Ovary (tissue), 9 donors: ENCODE measurements around the gene TNFRSF14. TPM values are rescaled to one million over a fixed set of nuclear protein-coding genes. Genes with fewer than 3 reads are reported as not detected.

Experiments
- DNase-seq, 5 donors: peaks; one replicate each; pipeline ENCODE4 v3.0.0-alpha.2; 2019 to 2020
- H3K27ac ChIP-seq, 2 donors: fragments of 200-600 bp; one replicate each; pipeline versions ENCODE4 v1.5.1 to v1.8.0; 2019 to 2022
- H3K27me3 ChIP-seq: fragments of 200-600 bp; one replicate; pipeline ENCODE4 v1.8.0; 2022
- H3K36me3 ChIP-seq: fragments of 200-600 bp; sonication (generic); one replicate; pipeline ENCODE4 v1.5.1; 2019
- H3K4me1 ChIP-seq: one replicate; pipeline ENCODE4 v1.8.1; 2013; ENCODE audit warnings: mild to moderate bottlenecking, moderate library complexity; ENCODE audit not compliant: insufficient read depth
- H3K4me3 ChIP-seq: fragments of 200-600 bp; sonication (generic); one replicate; pipeline ENCODE4 v1.5.1; 2017
- H3K9me3 ChIP-seq, 2 donors: fragments of 200-600 bp in 1 of 2; sonication (generic) in 1 of 2; one replicate each; pipeline versions ENCODE4 v1.5.1 to v1.8.1; 2013 to 2019; ENCODE audit warnings: mild to moderate bottlenecking in 1 of 2, moderate library complexity in 1 of 2
- EP300 ChIP-seq: sonication (generic); formaldehyde crosslinking; IDR thresholded peaks from one replicate; pipeline ENCODE4 v1.6.1; 2017; ENCODE audit warnings: antibody characterized with exemption
- POLR2A ChIP-seq: fragments of 450-650 bp; IDR thresholded peaks from one replicate; pipeline ENCODE4 v1.6.1; 2017; ENCODE audit warnings: antibody characterized with exemption, mild to moderate bottlenecking, moderate library complexity
- WGBS, 3 donors: extraction: QIAGEN DNeasy Blood & Tissue Kit in 1 of 3; methylation state at CpG; one replicate each; pipeline versions ENCODE4 v1.1.5 to v1.1.7; 2013 to 2017; 5-methylcytosine and 5-hydroxymethylcytosine counted together
- intact Hi-C, 4 donors: fragments of 100-400 bp; cut with DNase I; formaldehyde crosslinking; loops; one replicate each; pipeline versions ENCODE4 v1.11.0 to v1.15.1; 2022 to 2023
- polyA plus RNA-seq, 2 donors: library from polyadenylated mRNA; stranded (reverse); fragments of 200-250 nt in 1 of 2; fragments of 350-450 nt in 1 of 2; fragmentation: Illumina TruSeq in 1 of 2; extraction: RNeasy Lipid Tissue Mini Kit (QIAGEN cat#74804) in 1 of 2; gene quantifications; one replicate each; pipeline ENCODE4 v1.2.3, GENCODE V29; 2013 to 2014
- total RNA-seq, 7 donors: library from RNA; depleted of rRNA in 2 of 7; stranded (reverse); fragments of >200 nt in 2 of 7; fragmentation: NEBNext Ultra II Directional in 3 of 7; extraction: Animal tissue kit (Norgen Biotek cat#: 25700) in 3 of 7; gene quantifications; one replicate each; pipeline versions ENCODE4 v1.1.0 to v1.2.4, GENCODE V29; 2016 to 2023
- TF ChIP-seq, protein P1 (sequence below), 3 donors: fragments of 450-650 bp in 2 of 3; fragments of 200-600 bp in 1 of 3; IDR thresholded peaks; one replicate each; pipeline versions ENCODE4 v1.5.1 to v1.8.0; 2016 to 2022; ENCODE audit warnings: antibody characterized with exemption in 3 of 3, mild to moderate bottlenecking in 1 of 3
- donor health status: DM: no; HTN: no; CAD: no; lungs with moderate emphysema.
- donor health status: DM: no; HTN: no; CAD: no.
- donor health status: Bipolar disorder and iron deficiency.
- donor health status: DM: yes; HTN: yes; CAD: no.
- donor health status: DM: no; HTN: no; CAD: no.
- donor health status: DM: yes; HTN: yes; CAD: no.

The TNFRSF14 gene
- total and polyA plus RNA-seq, 9 donors: 4.3 to 78.5 (median 57.6) TPM

DNA sequence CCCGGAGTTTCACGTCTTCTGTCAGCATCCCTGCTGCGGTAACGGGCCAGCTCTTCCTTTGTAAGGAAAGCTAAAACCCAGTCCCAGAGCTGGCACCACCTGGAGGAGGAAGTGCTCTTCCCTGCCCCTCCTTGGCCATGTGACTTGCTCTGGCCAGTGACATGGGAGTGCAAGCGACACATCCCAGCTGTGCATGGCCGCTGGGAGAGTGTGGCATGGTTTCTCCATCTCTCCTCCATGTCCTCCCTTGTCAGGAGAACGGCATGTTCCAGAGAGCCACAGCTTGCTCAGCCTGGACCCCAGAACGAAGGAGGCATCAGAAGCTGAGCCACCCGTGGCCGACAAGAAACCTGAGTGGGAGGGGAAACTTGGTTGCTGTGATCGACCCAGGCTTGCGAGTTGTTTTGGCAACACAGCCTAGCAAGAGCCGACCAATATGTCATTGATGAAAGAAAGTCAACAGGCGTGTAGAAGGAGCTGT lies 27.7 kb downstream of the TNFRSF14 start:
- H3K27me3 ChIP-seq: no peaks in the 10 kb centered on the region
- peak overlapping the region in 1 of 2 donors; percentile 97 for H3K27ac ChIP-seq
- H3K4me1 ChIP-seq: peaks cover 11% of the 10 kb centered on the region
- H3K9me3 ChIP-seq: no peaks in the 10 kb centered on the region
- no peak for TF ChIP-seq EP300
- TF ChIP-seq, protein P1, sequence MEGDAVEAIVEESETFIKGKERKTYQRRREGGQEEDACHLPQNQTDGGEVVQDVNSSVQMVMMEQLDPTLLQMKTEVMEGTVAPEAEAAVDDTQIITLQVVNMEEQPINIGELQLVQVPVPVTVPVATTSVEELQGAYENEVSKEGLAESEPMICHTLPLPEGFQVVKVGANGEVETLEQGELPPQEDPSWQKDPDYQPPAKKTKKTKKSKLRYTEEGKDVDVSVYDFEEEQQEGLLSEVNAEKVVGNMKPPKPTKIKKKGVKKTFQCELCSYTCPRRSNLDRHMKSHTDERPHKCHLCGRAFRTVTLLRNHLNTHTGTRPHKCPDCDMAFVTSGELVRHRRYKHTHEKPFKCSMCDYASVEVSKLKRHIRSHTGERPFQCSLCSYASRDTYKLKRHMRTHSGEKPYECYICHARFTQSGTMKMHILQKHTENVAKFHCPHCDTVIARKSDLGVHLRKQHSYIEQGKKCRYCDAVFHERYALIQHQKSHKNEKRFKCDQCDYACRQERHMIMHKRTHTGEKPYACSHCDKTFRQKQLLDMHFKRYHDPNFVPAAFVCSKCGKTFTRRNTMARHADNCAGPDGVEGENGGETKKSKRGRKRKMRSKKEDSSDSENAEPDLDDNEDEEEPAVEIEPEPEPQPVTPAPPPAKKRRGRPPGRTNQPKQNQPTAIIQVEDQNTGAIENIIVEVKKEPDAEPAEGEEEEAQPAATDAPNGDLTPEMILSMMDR (IDR thresholded peaks at IDR 0.05): no peak
- TF ChIP-seq POLR2A: no peak
- no peak for DNase-seq
- H3K4me3 ChIP-seq: no peak overlapping the region
- WGBS, 3 donors: 33 to 37% (median 36%) methylated on average over 14 of the region's 14 CpGs
- no peaks in the 10 kb centered on the region for H3K36me3 ChIP-seq
- intact Hi-C loops: no loop called here

DNA sequence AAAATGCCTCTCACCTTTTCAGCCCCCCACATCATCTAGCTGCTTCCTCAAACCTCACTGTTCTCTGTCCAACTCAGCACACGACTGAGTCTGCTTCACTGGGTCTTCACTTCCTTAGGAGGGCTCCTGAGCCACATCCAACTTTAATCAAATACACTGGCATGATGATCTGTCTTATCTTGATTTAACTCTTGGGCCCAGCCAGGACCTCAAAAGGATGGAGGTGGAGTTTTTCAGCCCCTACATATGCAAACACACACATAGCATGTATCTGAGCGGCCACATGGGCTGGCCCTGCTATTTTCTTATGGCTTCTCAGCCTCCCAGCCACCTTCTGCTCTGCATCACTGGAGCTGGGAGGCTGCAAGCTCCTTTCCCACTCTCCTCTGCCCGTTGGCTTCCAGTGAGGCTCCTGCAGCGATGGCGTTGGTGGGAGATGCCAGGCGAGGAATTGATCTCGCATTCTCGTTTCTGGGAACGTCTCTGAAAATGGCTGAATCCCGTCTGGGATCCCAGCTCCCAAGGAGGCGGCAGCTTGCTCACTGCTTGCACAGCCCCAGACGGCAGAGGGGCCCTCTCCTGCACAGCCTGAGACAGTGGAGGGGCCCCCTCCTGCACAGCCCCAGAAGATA lies 28.6 kb downstream of the TNFRSF14 start:
- WGBS, 3 donors: 40 to 43% (median 42%) methylated on average over 12 of the region's 12 CpGs
- Histone ChIP-seq H3K36me3 (no peaks in the 10 kb centered on the region), H3K27ac (peak overlapping the region; percentile 81 to 97), H3K27me3 (no peaks in the 10 kb centered on the region), H3K4me3 (peak overlapping the region; percentile 90), H3K4me1 (peaks cover 11% of the 10 kb centered on the region), H3K9me3 (no peaks in the 10 kb centered on the region)
- DNase-seq: no peak
- intact Hi-C loops: no loop called here
- no peak for TF ChIP-seq POLR2A
- TF ChIP-seq, protein P1 (IDR thresholded peaks at IDR 0.05): no peak
- no peak for TF ChIP-seq EP300

DNA sequence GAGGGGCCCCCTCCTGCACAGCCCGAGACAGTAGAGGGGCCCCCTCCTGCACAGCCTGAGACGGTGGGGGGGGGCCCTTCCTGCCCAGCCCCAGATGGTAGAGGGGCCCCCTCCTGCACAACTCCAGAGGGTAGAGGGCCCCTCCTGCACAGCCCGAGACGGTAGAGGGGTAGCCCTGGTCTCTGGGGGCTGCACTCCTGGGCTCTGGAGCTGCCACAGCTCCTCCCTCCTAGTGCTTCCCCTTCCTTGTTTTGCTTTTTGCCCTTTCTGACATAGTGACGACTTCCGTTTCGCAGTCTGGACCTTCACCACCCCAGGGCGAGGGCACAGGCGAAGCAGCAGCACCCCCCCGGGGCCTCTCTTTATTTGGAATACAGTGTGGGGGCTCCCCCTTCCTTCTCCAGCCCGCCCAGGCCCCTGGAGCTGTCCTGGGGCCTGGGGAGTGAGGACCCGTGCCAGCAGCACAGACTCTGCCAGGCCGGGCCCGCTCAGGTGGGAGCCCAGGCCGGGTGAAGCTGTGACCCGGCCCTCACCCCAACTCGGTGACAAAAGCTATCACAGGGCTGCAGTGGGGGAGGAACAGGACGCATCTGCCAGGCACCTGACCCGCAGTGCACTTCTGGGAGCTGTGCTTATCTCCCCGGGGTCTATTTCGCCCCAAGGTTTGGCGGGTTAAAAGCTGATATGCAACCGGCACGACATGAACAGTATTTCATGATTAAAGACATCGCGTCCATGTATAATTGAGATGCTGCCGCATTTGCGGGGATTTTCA lies 29.3 kb downstream of the TNFRSF14 start:
- Histone ChIP-seq H3K27me3 (no peaks in the 10 kb centered on the region), H3K27ac (peak overlapping the region; percentile 81 to 97), H3K4me3 (peak overlapping the region; percentile 90), H3K9me3 (no peaks in the 10 kb centered on the region), H3K36me3 (no peaks in the 10 kb centered on the region), H3K4me1 (peaks cover 11% of the 10 kb centered on the region)
- 0 to 2% (median 1%) methylated on average over 25 to 28 of the region's 28 CpGs for whole genome bisulfite sequencing, 3 donors
- intact Hi-C loops: no loop called here
- TF ChIP-seq POLR2A (peak; percentile 84), EP300 (no peak)
- DNase-seq: peak; percentile 74 to 83 (median 79)

DNA sequence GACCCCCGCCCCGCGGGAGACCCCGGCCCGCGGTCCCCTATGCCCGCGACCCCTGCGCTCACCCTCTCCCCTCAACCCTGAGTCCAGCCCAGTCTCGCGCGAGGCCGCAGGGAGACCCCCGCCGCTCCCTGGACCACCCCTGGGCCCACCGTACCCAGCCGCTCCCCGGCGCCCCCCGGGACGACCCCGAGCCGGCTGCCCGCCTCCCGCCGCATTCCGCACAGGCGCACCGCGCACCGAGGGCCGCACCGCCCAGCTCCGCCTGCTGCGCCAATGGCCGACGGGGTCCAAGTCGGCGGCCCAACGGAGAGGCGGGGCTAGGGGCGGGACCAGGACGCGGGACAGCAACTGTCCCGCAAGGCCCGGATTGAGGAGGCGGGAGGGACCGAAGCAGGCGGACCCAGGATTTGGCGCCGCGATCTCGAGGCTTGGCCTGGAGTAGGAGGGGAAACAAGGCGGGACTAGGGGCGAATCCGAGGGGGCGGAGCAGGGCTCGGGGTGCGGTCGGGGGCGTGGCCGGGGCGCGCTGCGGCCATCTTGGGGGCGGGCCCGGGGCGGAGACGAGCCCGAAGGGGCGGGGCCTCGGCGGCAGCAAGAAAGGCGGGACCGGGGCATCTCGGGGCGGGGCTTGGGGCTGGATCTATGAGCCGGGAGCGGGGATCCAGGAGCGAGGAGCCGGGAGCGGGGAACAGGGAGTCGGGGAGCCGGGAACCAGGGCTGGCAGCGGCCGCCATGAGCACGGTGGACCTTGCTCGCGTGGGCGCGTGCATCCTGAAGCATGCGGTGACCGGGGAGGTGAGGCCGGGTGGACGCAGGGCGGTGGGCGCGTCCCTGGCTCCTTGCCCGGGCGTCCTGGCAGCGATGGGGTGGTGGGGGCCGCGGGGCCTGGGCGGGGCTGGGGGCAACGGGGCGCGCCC lies 30.2 kb downstream of the TNFRSF14 start, which contains the start of gene PRXL2B:
Gene PRXL2B (plus strand): TSS at position 624 of the 917 bp plus-strand sequence. CDS start 109 bp downstream, at position 733.
- Histone ChIP-seq H3K27me3 (no peaks in the 10 kb centered on the region), H3K36me3 (no peaks in the 10 kb centered on the region), H3K4me1 (peaks cover 11% of the 10 kb centered on the region), H3K9me3 (no peaks in the 10 kb centered on the region), H3K4me3 (peak within 1 kb of the TSS; percentile 90), H3K27ac (peak within 1 kb of the TSS; percentile 81 to 97)
- intact Hi-C loops: no loop called here
- 1 to 2% (median 1%) methylated on average over 54 to 107 of the region's 107 CpGs for WGBS, 3 donors
- DNase-seq: peak; percentile 99 to 100 (median 100)
- peak; percentile 95 for TF ChIP-seq POLR2A
- no peak for TF ChIP-seq EP300
- TF ChIP-seq, protein P1 (IDR thresholded peaks at IDR 0.05): no peak
